ENCODE results near the gene LBP.

GRCh38 chr20:38372806-38373205 is 26.5 kb downstream of the LBP start:
- TF ChIP-seq POLR2A (IDR thresholded peaks at IDR 0.05; ENCODE audit: low read depth, low read length) (no peak), POLR2AphosphoS5 (IDR thresholded peaks at IDR 0.05; ENCODE audit: low read depth, low read length) (no peak), TAF1 (IDR thresholded peaks at IDR 0.05; ENCODE audit: borderline replicate concordance, low read depth, low read length) (no peak)
